Heart right ventricle (tissue), 16 donors: Measurements from ENCODE around the gene CNDP2. TPM values are rescaled to one million over a fixed set of nuclear protein-coding genes. Genes with fewer than 3 reads are reported as not detected.

Experiments used
- ATAC-seq, 8 donors: fragments of 200-7000 bp; cut with Tn5 transposase; one replicate each; pipeline ENCODE4 v1.9.1; 2020; ENCODE audit warnings: mild to moderate bottlenecking in 8 of 8, moderate library complexity in 8 of 8, moderate number of reproducible peaks in 1 of 8
- DNase-seq, 2 donors: peaks; one replicate each; pipeline ENCODE4 v3.0.0-alpha.2; 2020
- H3K27ac ChIP-seq, 10 donors: fragments of 200-600 bp; sonication (generic) in 2 of 10; one replicate each; pipeline versions ENCODE4 v1.5.0 to v1.8.0; 2020 to 2022; ENCODE audit warnings: mild to moderate bottlenecking in 3 of 10
- H3K27me3 ChIP-seq, 7 donors: fragments of 200-600 bp; one replicate each; pipeline ENCODE4 v1.8.0; 2021 to 2022; ENCODE audit warnings: mild to moderate bottlenecking in 2 of 7
- H3K36me3 ChIP-seq, 9 donors: fragments of 200-600 bp; sonication (generic) in 1 of 9; one replicate each; pipeline versions ENCODE4 v1.5.0 to v1.8.0; 2020 to 2022; ENCODE audit warnings: mild to moderate bottlenecking in 2 of 9
- H3K4me1 ChIP-seq, 9 donors: fragments of 200-600 bp; sonication (generic) in 1 of 9; one replicate each; pipeline versions ENCODE4 v1.5.0 to v1.8.0; 2020 to 2022; ENCODE audit warnings: mild to moderate bottlenecking in 4 of 9
- H3K4me3 ChIP-seq, 10 donors: fragments of 200-600 bp; sonication (generic) in 2 of 10; one replicate each; pipeline versions ENCODE4 v1.5.0 to v1.8.0; 2020 to 2022; ENCODE audit warnings: mild to moderate bottlenecking in 7 of 10, moderate library complexity in 2 of 10
- H3K9me3 ChIP-seq, 11 donors: fragments of 200-600 bp in 10 of 11; sonication (generic) in 2 of 11; one replicate each; pipeline versions ENCODE4 v1.5.0 to v1.8.0; 2013 to 2022; ENCODE audit warnings: mild to moderate bottlenecking in 2 of 11, control low read depth in 1 of 11, moderate library complexity in 1 of 11
- WGBS, 2 donors: extraction: QIAGEN DNeasy Blood & Tissue Kit; methylation state at CpG; one replicate each; pipeline ENCODE4 v1.1.7; 2013; ENCODE audit warnings: inconsistent platforms in 1 of 2; 5-methylcytosine and 5-hydroxymethylcytosine counted together
- intact Hi-C, 10 donors: fragments of 100-400 bp; cut with DNase I; formaldehyde crosslinking; loops; one replicate each; pipeline versions ENCODE4 v1.11.1 to v1.14.2; 2022
- polyA plus RNA-seq, 2 donors: library from polyadenylated mRNA; stranded (reverse); fragments of 200-250 nt; gene quantifications; one replicate each; pipeline ENCODE4 v1.2.3, GENCODE V29; 2013
- total RNA-seq, 10 donors: library from RNA; stranded (reverse); fragmentation: NEBNext Ultra II Directional in 3 of 10; extraction: Animal tissue kit (Norgen Biotek cat#: 25700) in 3 of 10; gene quantifications; one replicate each; pipeline versions ENCODE4 v1.2.1 to v1.2.4, GENCODE V29; 2021 to 2023
- TF ChIP-seq, protein P1 (sequence below), 9 donors: fragments of 200-600 bp; sonication (generic) in 2 of 9; IDR thresholded peaks; one replicate each; pipeline versions ENCODE4 v1.5.0 to v1.8.0; 2021 to 2022; ENCODE audit warnings: antibody characterized with exemption in 9 of 9, mild to moderate bottlenecking in 5 of 9, moderate library complexity in 1 of 9
- donor health status: Arrhythmogenic right ventricular cardiomyopathy.
- donor health status: ischemic (EF 13 %, LVEDD 7.1; RV severe dilation, severe dysfunction).
- donor health status: healthy with polysubstance abuse.
- donor health status: DM: no; HTN: yes; CAD: no.
- donor health status: DM: no; HTN: no; CAD: no.
- donor health status: ischemic (EF 25% LVEDD 6.9; RV normal size, moderate dysfunction).
- donor health status: ischemic (EF 25% LVEDD 5.7; RV mildly dilated, moderate dysfunction).
- donor health status: healthy.
- donor health status: DM: yes; HTN: yes; CAD: no.
- donor health status: Ischemic cardiomyopathy.
- donor health status: ischemic (EF 35%, LVEDD 5.7; RV mildly dilated, moderate dysfunction).
- donor health status: nonischemic (EF 11% LVEDD 7.7; RV severe dilation, severe dysfunction).
- donor health status: DM: yes; HTN: yes; CAD: no.
- donor health status: PGD.
- donor health status: ischemic (EF 29% LVEDD 5.4; RV normal size, mild dysfunction).
- donor health status: nonischemic (EF 23%, LVEDD 6.1; RV moderate dilation, normal function).

CNDP2 gene
- total and polyA plus RNA-seq, 12 donors, result 48.9 to 117 (median 73.2) TPM

- 96% methylated on average over 35 of the region's 35 CpGs for WGBS, 2 donors
- intact Hi-C loops, result no loop called here
- Histone ChIP-seq H3K9me3 (no peaks in the 10 kb centered on the region), H3K4me3 (no peak overlapping the region), H3K36me3 (peaks cover 0 to 100% (median 60%) of the 10 kb centered on the region in 9 donors), H3K27me3 (no peaks in the 10 kb centered on the region), H3K27ac (no peak overlapping the region), H3K4me1 (peaks cover 0 to 3% (median 0%) of the 10 kb centered on the region in 9 donors)
- ATAC-seq (no peak), DNase-seq (no peak)
- TF ChIP-seq, protein P1, sequence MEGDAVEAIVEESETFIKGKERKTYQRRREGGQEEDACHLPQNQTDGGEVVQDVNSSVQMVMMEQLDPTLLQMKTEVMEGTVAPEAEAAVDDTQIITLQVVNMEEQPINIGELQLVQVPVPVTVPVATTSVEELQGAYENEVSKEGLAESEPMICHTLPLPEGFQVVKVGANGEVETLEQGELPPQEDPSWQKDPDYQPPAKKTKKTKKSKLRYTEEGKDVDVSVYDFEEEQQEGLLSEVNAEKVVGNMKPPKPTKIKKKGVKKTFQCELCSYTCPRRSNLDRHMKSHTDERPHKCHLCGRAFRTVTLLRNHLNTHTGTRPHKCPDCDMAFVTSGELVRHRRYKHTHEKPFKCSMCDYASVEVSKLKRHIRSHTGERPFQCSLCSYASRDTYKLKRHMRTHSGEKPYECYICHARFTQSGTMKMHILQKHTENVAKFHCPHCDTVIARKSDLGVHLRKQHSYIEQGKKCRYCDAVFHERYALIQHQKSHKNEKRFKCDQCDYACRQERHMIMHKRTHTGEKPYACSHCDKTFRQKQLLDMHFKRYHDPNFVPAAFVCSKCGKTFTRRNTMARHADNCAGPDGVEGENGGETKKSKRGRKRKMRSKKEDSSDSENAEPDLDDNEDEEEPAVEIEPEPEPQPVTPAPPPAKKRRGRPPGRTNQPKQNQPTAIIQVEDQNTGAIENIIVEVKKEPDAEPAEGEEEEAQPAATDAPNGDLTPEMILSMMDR (IDR thresholded peaks at IDR 0.05), result no peak
These were observed 20.4 kb downstream of the CNDP2 start for GRCh38 chr18:74516271-74517235.

DNA sequence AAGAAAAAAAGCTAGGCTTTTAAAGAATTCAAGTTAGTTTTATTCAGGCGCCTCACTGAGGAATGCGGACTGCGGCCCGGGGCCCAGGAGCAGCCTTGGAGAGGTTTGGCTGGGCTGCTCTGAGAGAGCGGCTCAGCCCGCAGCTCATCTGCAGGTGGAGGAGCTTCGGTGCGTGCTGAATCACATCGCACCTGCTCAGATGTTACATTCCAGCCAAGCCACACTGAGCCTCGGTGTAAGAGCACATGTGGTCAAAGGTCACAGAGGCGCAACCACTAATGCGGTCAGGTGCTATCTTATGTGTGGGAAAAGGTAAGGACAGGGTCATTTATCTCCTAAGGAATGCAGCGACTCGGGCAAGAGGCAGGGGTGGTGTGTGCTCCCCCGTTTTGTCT, 21.1 kb downstream of the CNDP2 start:
- Histone ChIP-seq H3K4me3 (no peak overlapping the region), H3K27me3 (no peaks in the 10 kb centered on the region), H3K4me1 (no peaks in the 10 kb centered on the region), H3K9me3 (no peaks in the 10 kb centered on the region), H3K27ac (no peak overlapping the region), H3K36me3 (peaks cover 0 to 99% (median 60%) of the 10 kb centered on the region in 9 donors)
- intact Hi-C loops, result no loop called here
- WGBS, 2 donors, result 88 to 92% methylated on average over 15 of the region's 15 CpGs
- TF ChIP-seq, protein P1 (IDR thresholded peaks at IDR 0.05), result no peak
- DNase-seq (no peak), ATAC-seq (no peak)

- Histone ChIP-seq H3K27me3 (no peaks in the 10 kb centered on the region), H3K9me3 (no peaks in the 10 kb centered on the region), H3K36me3 (peaks cover 0 to 87% (median 51%) of the 10 kb centered on the region in 9 donors), H3K4me1 (peaks cover 0 to 8% (median 0%) of the 10 kb centered on the region in 9 donors), H3K27ac (no peak overlapping the region), H3K4me3 (no peak overlapping the region)
- WGBS, 2 donors, result 85 to 86% methylated on average over 32 of the region's 32 CpGs
- ATAC-seq, result no peak
- no peak for DNase-seq
- TF ChIP-seq, protein P1 (IDR thresholded peaks at IDR 0.05), result no peak
- intact Hi-C loops, result no loop called here
These were observed 22.5 kb downstream of the CNDP2 start for GRCh38 chr18:74518456-74519295.
